Breast epithelium (tissue), 4 donors: ENCODE data around the gene TEX13B. TPM values are rescaled to one million over a fixed set of nuclear protein-coding genes. Genes with fewer than 3 reads are reported as not detected.

Source experiments
- DNase-seq, 2 donors: peaks; one replicate each; pipeline ENCODE4 v3.0.0-alpha.2; 2019; ENCODE audit warnings: low spot score in 2 of 2
- H3K27ac ChIP-seq, 2 donors: fragments of 200-600 bp; sonication (generic) in 1 of 2; one replicate each; pipeline ENCODE4 v1.5.1; 2016 to 2019; ENCODE audit warnings: mild to moderate bottlenecking in 1 of 2
- H3K27me3 ChIP-seq, 2 donors: fragments of 200-600 bp; sonication (generic) in 1 of 2; one replicate each; pipeline versions ENCODE4 v1.5.1 to v1.6.0; 2017 to 2019; ENCODE audit warnings: control low read depth in 1 of 2, mild to moderate bottlenecking in 1 of 2
- H3K36me3 ChIP-seq: fragments of 200-600 bp; one replicate; pipeline ENCODE4 v1.5.1; 2019
- H3K4me1 ChIP-seq, 2 donors: fragments of 200-600 bp; sonication (generic); one replicate each; pipeline ENCODE4 v1.5.1; 2016 to 2019; ENCODE audit warnings: control low read depth in 1 of 2
- H3K4me3 ChIP-seq, 3 donors: fragments of 200-600 bp; sonication (generic); 1 replicate in 2 of 3; 2 replicates in 1 of 3; pipeline ENCODE4 v1.5.1; 2016 to 2019; ENCODE audit warnings: mild to moderate bottlenecking in 3 of 3, moderate library complexity in 2 of 3
- H3K9me3 ChIP-seq, 2 donors: fragments of 200-600 bp; sonication (generic) in 1 of 2; one replicate each; pipeline ENCODE4 v1.5.1; 2016 to 2019; ENCODE audit warnings: control low read depth in 1 of 2
- POLR2A ChIP-seq: fragments of 450-650 bp; IDR thresholded peaks from one replicate; pipeline ENCODE4 v1.6.1; 2016; ENCODE audit warnings: antibody characterized with exemption, mild to moderate bottlenecking, moderate library complexity
- POLR2AphosphoS5 ChIP-seq, 3 donors: sonication (generic); formaldehyde crosslinking; IDR thresholded peaks; one replicate each; pipeline ENCODE4 v1.6.1; 2017; ENCODE audit warnings: antibody characterized with exemption in 3 of 3
- intact Hi-C: fragments of 100-400 bp; cut with DNase I; formaldehyde crosslinking; loops from one replicate; pipeline ENCODE4 v1.15.1; 2023; ENCODE audit warnings: low total_unique reads
- total RNA-seq, 3 donors: library from RNA; depleted of rRNA; stranded (reverse); fragments of >200 nt; gene quantifications; one replicate each; pipeline ENCODE4 v1.1.0, GENCODE V29; 2016
- TF ChIP-seq, protein P1 (sequence below), 3 donors: fragments of 450-650 bp; IDR thresholded peaks; one replicate each; pipeline ENCODE4 v1.5.1; 2016 to 2017; ENCODE audit warnings: antibody characterized with exemption in 3 of 3, mild to moderate bottlenecking in 3 of 3, moderate library complexity in 3 of 3

Gene TEX13B
- total RNA-seq, 3 donors from 2014 or later = not detected

- no peak overlapping the region for H3K4me3 ChIP-seq
- H3K4me1 ChIP-seq = no peaks in the 10 kb centered on the region
- no peak for DNase-seq
- peaks cover 0 to 45% of the 10 kb centered on the region in 2 donors for H3K27me3 ChIP-seq
- H3K36me3 ChIP-seq = no peaks in the 10 kb centered on the region
- intact Hi-C loops = no loop called here
- TF ChIP-seq, protein P1, sequence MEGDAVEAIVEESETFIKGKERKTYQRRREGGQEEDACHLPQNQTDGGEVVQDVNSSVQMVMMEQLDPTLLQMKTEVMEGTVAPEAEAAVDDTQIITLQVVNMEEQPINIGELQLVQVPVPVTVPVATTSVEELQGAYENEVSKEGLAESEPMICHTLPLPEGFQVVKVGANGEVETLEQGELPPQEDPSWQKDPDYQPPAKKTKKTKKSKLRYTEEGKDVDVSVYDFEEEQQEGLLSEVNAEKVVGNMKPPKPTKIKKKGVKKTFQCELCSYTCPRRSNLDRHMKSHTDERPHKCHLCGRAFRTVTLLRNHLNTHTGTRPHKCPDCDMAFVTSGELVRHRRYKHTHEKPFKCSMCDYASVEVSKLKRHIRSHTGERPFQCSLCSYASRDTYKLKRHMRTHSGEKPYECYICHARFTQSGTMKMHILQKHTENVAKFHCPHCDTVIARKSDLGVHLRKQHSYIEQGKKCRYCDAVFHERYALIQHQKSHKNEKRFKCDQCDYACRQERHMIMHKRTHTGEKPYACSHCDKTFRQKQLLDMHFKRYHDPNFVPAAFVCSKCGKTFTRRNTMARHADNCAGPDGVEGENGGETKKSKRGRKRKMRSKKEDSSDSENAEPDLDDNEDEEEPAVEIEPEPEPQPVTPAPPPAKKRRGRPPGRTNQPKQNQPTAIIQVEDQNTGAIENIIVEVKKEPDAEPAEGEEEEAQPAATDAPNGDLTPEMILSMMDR (IDR thresholded peaks at IDR 0.05) = peak in 1 of 3 donors; percentile 24
- TF ChIP-seq POLR2A = no peak
- H3K27ac ChIP-seq = no peak overlapping the region
- peaks cover 0 to 5% of the 10 kb centered on the region in 2 donors for H3K9me3 ChIP-seq
Measured at GRCh38 chrX:108001218-108001814, 19.1 kb upstream of the TEX13B start.

DNA sequence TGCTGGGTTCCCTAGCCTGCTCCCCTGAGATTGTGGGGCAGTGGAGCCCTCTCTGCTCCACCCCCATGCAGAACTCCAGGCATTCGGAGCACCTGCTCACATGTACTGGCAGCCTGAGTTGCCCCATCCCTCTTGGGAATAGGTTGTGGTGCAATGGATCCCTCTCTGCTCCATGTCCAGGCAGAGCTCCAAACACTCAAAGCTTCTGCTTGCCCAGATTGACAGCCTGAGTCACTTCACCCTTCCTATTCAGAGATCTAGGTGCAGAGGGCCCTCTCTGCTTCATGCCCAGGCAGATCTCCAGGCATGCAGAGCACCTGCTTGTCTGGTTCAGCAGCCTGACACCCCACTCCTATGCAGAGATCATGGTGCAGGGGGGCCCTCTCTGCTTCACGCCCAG, 18.6 kb upstream of the TEX13B start:
- Histone ChIP-seq H3K27me3 (peaks cover 0 to 50% of the 10 kb centered on the region in 2 donors), H3K36me3 (no peaks in the 10 kb centered on the region), H3K4me1 (no peaks in the 10 kb centered on the region), H3K27ac (no peak overlapping the region), H3K4me3 (no peak overlapping the region), H3K9me3 (peaks cover 3 to 5% of the 10 kb centered on the region in 2 donors)
- no peak for TF ChIP-seq POLR2AphosphoS5 (IDR thresholded peaks at IDR 0.05)
- TF ChIP-seq, protein P1 (IDR thresholded peaks at IDR 0.05) = no peak
- TF ChIP-seq POLR2A = no peak
- no peak for DNase-seq
- intact Hi-C loops = no loop called here

DNA sequence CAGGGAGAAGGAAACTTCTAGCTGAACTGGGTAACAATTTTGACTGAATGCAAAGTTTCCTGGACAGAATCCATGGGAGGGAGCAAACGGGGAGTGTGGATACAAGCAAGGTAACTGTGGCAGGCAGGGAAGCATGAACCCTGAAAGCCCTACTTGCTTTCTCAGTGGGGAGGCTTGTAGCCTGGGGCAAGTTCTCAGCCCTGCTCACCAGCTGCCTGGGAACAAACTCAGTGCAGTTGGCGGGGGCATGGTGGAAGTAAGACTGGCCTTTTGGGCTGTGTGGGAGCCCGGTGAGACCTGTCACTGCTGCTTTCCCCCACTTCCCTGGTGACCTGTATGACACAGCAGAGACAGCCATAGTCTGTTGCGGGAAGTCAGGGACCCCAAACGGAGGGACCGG, 14.0 kb upstream of the TEX13B start:
- intact Hi-C loops = no loop called here
- Histone ChIP-seq H3K27me3 (peaks cover 0 to 57% of the 10 kb centered on the region in 2 donors), H3K36me3 (no peaks in the 10 kb centered on the region), H3K27ac (no peak overlapping the region), H3K4me1 (no peaks in the 10 kb centered on the region), H3K9me3 (peaks cover 3 to 5% of the 10 kb centered on the region in 2 donors), H3K4me3 (no peak overlapping the region)
- TF ChIP-seq, protein P1 (IDR thresholded peaks at IDR 0.05) = no peak
- no peak for TF ChIP-seq POLR2A
- no peak for TF ChIP-seq POLR2AphosphoS5 (IDR thresholded peaks at IDR 0.05)
- DNase-seq = no peak

- DNase-seq = no peak
- Histone ChIP-seq H3K9me3 (peaks cover 0 to 6% of the 10 kb centered on the region in 2 donors), H3K4me3 (no peak overlapping the region), H3K27ac (no peak overlapping the region), H3K4me1 (no peaks in the 10 kb centered on the region), H3K27me3 (peaks cover 0 to 17% of the 10 kb centered on the region in 2 donors), H3K36me3 (no peaks in the 10 kb centered on the region)
- no peak for TF ChIP-seq POLR2A
- TF ChIP-seq, protein P1 (IDR thresholded peaks at IDR 0.05) = no peak
- no peak for TF ChIP-seq POLR2AphosphoS5 (IDR thresholded peaks at IDR 0.05)
- intact Hi-C loops = no loop called here
Measured at GRCh38 chrX:107985033-107985432, 2.9 kb upstream of the TEX13B start.

- peaks cover 0 to 50% of the 10 kb centered on the region in 2 donors for H3K27me3 ChIP-seq
- H3K27ac ChIP-seq = no peak overlapping the region
- no peaks in the 10 kb centered on the region for H3K9me3 ChIP-seq
- no peak for DNase-seq
- H3K4me1 ChIP-seq = no peaks in the 10 kb centered on the region
- no peaks in the 10 kb centered on the region for H3K36me3 ChIP-seq
- intact Hi-C loops = no loop called here
- no peak overlapping the region for H3K4me3 ChIP-seq
- TF ChIP-seq, protein P1 (IDR thresholded peaks at IDR 0.05) = no peak
- TF ChIP-seq POLR2AphosphoS5 (IDR thresholded peaks at IDR 0.05) (no peak), POLR2A (no peak)
Measured at GRCh38 chrX:107979534-107979933, 2.6 kb downstream of the TEX13B start.
